ENCODE measurements around the gene SLC22A1. TPM values are rescaled to one million over a fixed set of nuclear protein-coding genes. Genes with fewer than 3 reads are reported as not detected.

Gene SLC22A1
- total and polyA plus RNA-seq, 4 donors: 0.72 to 2.5 (median 1.3) TPM

DNA sequence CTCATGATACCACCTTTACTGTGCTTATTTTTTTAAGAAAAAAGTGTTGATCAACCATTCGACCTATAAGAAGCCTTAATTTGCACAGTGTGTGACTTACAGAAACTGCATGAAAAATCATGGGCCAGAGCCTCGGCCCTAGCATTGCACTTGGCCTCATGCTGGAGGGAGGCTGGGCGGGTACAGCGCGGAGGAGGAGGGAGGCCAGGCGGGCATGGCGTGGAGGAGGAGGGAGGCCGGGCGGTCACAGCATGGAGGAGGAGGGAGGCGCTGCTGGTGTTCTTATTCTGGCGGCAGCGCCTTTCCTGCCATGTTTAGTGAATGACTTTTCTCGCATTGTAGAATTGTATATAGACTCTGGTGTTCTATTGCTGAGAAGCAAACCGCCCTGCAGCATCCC is 15.6 kb upstream of the SLC22A1 start:
- Histone ChIP-seq H3K4me3 (no peak overlapping the region), H3K27ac (ENCODE audit: low read depth in 1 of 2, low read length in 1 of 2) (no peak overlapping the region), H3K9me3 (ENCODE audit: control insufficient read depth in 4 of 4, insufficient read depth in 3 of 4, low read length in 3 of 4) (no peaks in the 10 kb centered on the region), H3K36me3 (ENCODE audit: control insufficient read depth in 4 of 4, insufficient read depth in 4 of 4, low read length in 4 of 4) (peaks cover 3 to 52% (median 13%) of the 10 kb centered on the region in 4 donors), H3K4me1 (ENCODE audit: control insufficient read depth in 5 of 5, insufficient read depth in 5 of 5, low read length in 5 of 5) (peaks cover 0 to 5% (median 0%) of the 10 kb centered on the region in 5 donors), H3K9ac (ENCODE audit: insufficient read depth in 1 of 2, low read length in 2 of 2) (no peak overlapping the region), H3K27me3 (ENCODE audit: control insufficient read depth in 3 of 3, insufficient read depth in 3 of 3, low read length in 2 of 3) (no peaks in the 10 kb centered on the region)
- TF ChIP-seq CTCF (IDR thresholded peaks at IDR 0.05; ENCODE audit: control extremely low read depth, extremely low read depth): no peak
- no peak for ATAC-seq (ENCODE audit: insufficient read depth, low FRiP score)
- 96 to 98% methylated on average over 14 of the region's 14 CpGs for WGBS, 2 donors
- DNase-seq: no peak

DNA sequence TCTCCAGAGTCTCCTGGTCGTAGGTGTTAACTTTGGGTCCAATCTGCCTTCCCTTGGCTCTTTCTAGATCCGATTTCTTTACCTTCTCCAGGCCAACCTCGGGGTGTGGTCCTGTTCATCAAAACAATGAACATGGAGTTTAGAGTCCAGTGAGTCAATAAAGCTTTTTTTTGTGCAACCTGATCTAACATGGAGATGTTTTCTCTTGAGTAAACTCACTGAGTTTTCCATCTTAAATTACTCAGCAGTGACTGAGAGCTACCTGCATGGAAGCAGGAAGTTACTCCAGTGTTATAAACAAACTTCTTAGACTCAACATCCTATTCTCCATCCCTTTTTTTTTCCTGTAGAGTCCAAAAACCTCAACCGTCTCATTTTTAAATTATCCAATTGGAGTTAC is 14.9 kb upstream of the SLC22A1 start:
- H3K36me3 ChIP-seq (ENCODE audit: control insufficient read depth in 4 of 4, insufficient read depth in 4 of 4, low read length in 4 of 4): peaks cover 3 to 48% (median 13%) of the 10 kb centered on the region in 4 donors
- H3K4me1 ChIP-seq (ENCODE audit: control insufficient read depth in 5 of 5, insufficient read depth in 5 of 5, low read length in 5 of 5): no peaks in the 10 kb centered on the region
- no peak overlapping the region for H3K9ac ChIP-seq (ENCODE audit: insufficient read depth in 1 of 2, low read length in 2 of 2)
- no peak for DNase-seq
- no peak overlapping the region for H3K4me3 ChIP-seq
- H3K27ac ChIP-seq (ENCODE audit: low read depth in 1 of 2, low read length in 1 of 2): no peak overlapping the region
- ATAC-seq (ENCODE audit: insufficient read depth, low FRiP score): no peak
- WGBS, 2 donors: 91 to 94% methylated on average over 4 of the region's 4 CpGs
- H3K9me3 ChIP-seq (ENCODE audit: control insufficient read depth in 4 of 4, insufficient read depth in 3 of 4, low read length in 3 of 4): no peaks in the 10 kb centered on the region
- no peak for TF ChIP-seq CTCF (IDR thresholded peaks at IDR 0.05; ENCODE audit: control extremely low read depth, extremely low read depth)
- H3K27me3 ChIP-seq (ENCODE audit: control insufficient read depth in 3 of 3, insufficient read depth in 3 of 3, low read length in 2 of 3): no peaks in the 10 kb centered on the region

- DNase-seq (no peak), ATAC-seq (ENCODE audit: insufficient read depth, low FRiP score) (no peak)
- no peaks in the 10 kb centered on the region for H3K27me3 ChIP-seq (ENCODE audit: control insufficient read depth in 3 of 3, insufficient read depth in 3 of 3, low read length in 2 of 3)
- no peak overlapping the region for H3K9ac ChIP-seq (ENCODE audit: insufficient read depth in 1 of 2, low read length in 2 of 2)
- TF ChIP-seq CTCF (IDR thresholded peaks at IDR 0.05; ENCODE audit: control extremely low read depth, extremely low read depth): no peak
- peaks cover 6 to 36% (median 12%) of the 10 kb centered on the region in 4 donors for H3K36me3 ChIP-seq (ENCODE audit: control insufficient read depth in 4 of 4, insufficient read depth in 4 of 4, low read length in 4 of 4)
- no peaks in the 10 kb centered on the region for H3K4me1 ChIP-seq (ENCODE audit: control insufficient read depth in 5 of 5, insufficient read depth in 5 of 5, low read length in 5 of 5)
- no peak overlapping the region for H3K4me3 ChIP-seq
- no peaks in the 10 kb centered on the region for H3K9me3 ChIP-seq (ENCODE audit: control insufficient read depth in 4 of 4, insufficient read depth in 3 of 4, low read length in 3 of 4)
- no peak overlapping the region for H3K27ac ChIP-seq (ENCODE audit: low read depth in 1 of 2, low read length in 1 of 2)
- 99% methylated on average over 5 of the region's 5 CpGs for WGBS, 2 donors
Measured at GRCh38 chr6:160108077-160108476, 13.5 kb upstream of the SLC22A1 start.

- no peak for DNase-seq
- ATAC-seq (ENCODE audit: insufficient read depth, low FRiP score): no peak
- H3K9me3 ChIP-seq (ENCODE audit: control insufficient read depth in 4 of 4, insufficient read depth in 3 of 4, low read length in 3 of 4): no peaks in the 10 kb centered on the region
- peaks cover under 1 to 15% (median 5%) of the 10 kb centered on the region in 4 donors for H3K36me3 ChIP-seq (ENCODE audit: control insufficient read depth in 4 of 4, insufficient read depth in 4 of 4, low read length in 4 of 4)
- no peak for TF ChIP-seq CTCF (IDR thresholded peaks at IDR 0.05; ENCODE audit: control extremely low read depth, extremely low read depth)
- no peaks in the 10 kb centered on the region for H3K4me1 ChIP-seq (ENCODE audit: control insufficient read depth in 5 of 5, insufficient read depth in 5 of 5, low read length in 5 of 5)
- H3K27me3 ChIP-seq (ENCODE audit: control insufficient read depth in 3 of 3, insufficient read depth in 3 of 3, low read length in 2 of 3): no peaks in the 10 kb centered on the region
- H3K4me3 ChIP-seq: no peak overlapping the region
- H3K9ac ChIP-seq (ENCODE audit: insufficient read depth in 1 of 2, low read length in 2 of 2): no peak overlapping the region
- no peak overlapping the region for H3K27ac ChIP-seq (ENCODE audit: low read depth in 1 of 2, low read length in 1 of 2)
Measured at GRCh38 chr6:160110586-160111123, 11.0 kb upstream of the SLC22A1 start.
